Endodermal cell (in vitro differentiated cells): Measurements from ENCODE around the gene TMTC4. TPM values are rescaled to one million over a fixed set of nuclear protein-coding genes. Genes with fewer than 3 reads are reported as not detected.
A peak's percentile ranks its signal among the peaks of the same experiment; 100 is the strongest.

Experiments
- DNase-seq: peaks from one replicate; pipeline ENCODE4 v3.0.0-alpha.2; 2017
- H3K27ac ChIP-seq: 2 replicates; pipeline ENCODE4 v1.5.1; 2013; ENCODE audit warnings: mild to moderate bottlenecking, low read depth, low read length, moderate library complexity
- H3K27me3 ChIP-seq: 2 replicates; pipeline ENCODE4 v1.6.1; 2013; ENCODE audit warnings: mild to moderate bottlenecking, low read length, moderate library complexity; ENCODE audit not compliant: insufficient read depth, control insufficient read depth, poor library complexity, severe bottlenecking
- H3K36me3 ChIP-seq: 2 replicates; pipeline ENCODE4 v1.7.0; 2013; ENCODE audit warnings: mild to moderate bottlenecking, low read length, moderate library complexity; ENCODE audit not compliant: control insufficient read depth, insufficient read depth
- H3K4me1 ChIP-seq: one replicate; pipeline ENCODE4 v1.7.0; 2013; ENCODE audit warnings: low read length; ENCODE audit not compliant: control insufficient read depth, insufficient read depth
- H3K4me3 ChIP-seq: 2 replicates; pipeline ENCODE4 v1.5.1; 2013; ENCODE audit warnings: mild to moderate bottlenecking, low read length, moderate library complexity
- H3K9ac ChIP-seq: 2 replicates; pipeline ENCODE4 v1.6.1; 2013; ENCODE audit warnings: mild to moderate bottlenecking, low read length, moderate library complexity; ENCODE audit not compliant: poor library complexity, severe bottlenecking; ENCODE audit errors: extremely low read depth
- H3K9me3 ChIP-seq: 2 replicates; pipeline ENCODE4 v1.6.1; 2013; ENCODE audit warnings: mild to moderate bottlenecking, low read length, moderate library complexity; ENCODE audit not compliant: control insufficient read depth
- H3K27ac Mint-ChIP-seq: 2 replicates; pipeline ENCODE4 v1.8.0; 2020; ENCODE audit warnings: mixed read lengths
- H3K27me3 Mint-ChIP-seq: 2 replicates; pipeline ENCODE4 v1.8.0; 2021; ENCODE audit warnings: mild to moderate bottlenecking, mixed read lengths; ENCODE audit not compliant: insufficient read depth
- H3K36me3 Mint-ChIP-seq: 2 replicates; pipeline ENCODE4 v1.8.0; 2020; ENCODE audit warnings: low read depth, mixed read lengths
- H3K4me1 Mint-ChIP-seq: 2 replicates; pipeline ENCODE4 v1.8.0; 2020; ENCODE audit warnings: mixed read lengths
- H3K4me3 Mint-ChIP-seq: 2 replicates; pipeline ENCODE4 v1.8.0; 2020; ENCODE audit warnings: mild to moderate bottlenecking, moderate library complexity, mixed read lengths
- H3K9me3 Mint-ChIP-seq: 2 replicates; pipeline ENCODE4 v1.8.0; 2020; ENCODE audit warnings: mild to moderate bottlenecking, mixed read lengths
- CTCF ChIP-seq: fragments of 200-600 bp; sonication (generic); conservative IDR thresholded peaks from 2 replicates; pipeline ENCODE4 v1.5.0; 2021; ENCODE audit warnings: antibody characterized with exemption, mild to moderate bottlenecking
- WGBS, 2 experiments: methylation state at CpG; one replicate each; pipeline versions ENCODE4 v1.1.5 to v1.1.7; 2013; ENCODE audit warnings: missing lambda C conversion rate in 2 of 2, mixed read lengths in 1 of 2; ENCODE audit not compliant: insufficient coverage in 1 of 2, insufficient read length in 1 of 2; 5-methylcytosine and 5-hydroxymethylcytosine counted together
- total RNA-seq, 2 donors: library from RNA; stranded (reverse); fragmentation: NEBNext Ultra II Directional in 1 of 2; extraction: Animal tissue kit (Norgen Biotek cat#: 25700) in 1 of 2; gene quantifications; 2 replicates in 1 of 2; 3 replicates in 1 of 2; pipeline ENCODE4 v1.2.1, GENCODE V29; 2021

TMTC4 gene
- total RNA-seq, 2 donors from 2014 or later, result 29.8 to 40.0 TPM

DNA sequence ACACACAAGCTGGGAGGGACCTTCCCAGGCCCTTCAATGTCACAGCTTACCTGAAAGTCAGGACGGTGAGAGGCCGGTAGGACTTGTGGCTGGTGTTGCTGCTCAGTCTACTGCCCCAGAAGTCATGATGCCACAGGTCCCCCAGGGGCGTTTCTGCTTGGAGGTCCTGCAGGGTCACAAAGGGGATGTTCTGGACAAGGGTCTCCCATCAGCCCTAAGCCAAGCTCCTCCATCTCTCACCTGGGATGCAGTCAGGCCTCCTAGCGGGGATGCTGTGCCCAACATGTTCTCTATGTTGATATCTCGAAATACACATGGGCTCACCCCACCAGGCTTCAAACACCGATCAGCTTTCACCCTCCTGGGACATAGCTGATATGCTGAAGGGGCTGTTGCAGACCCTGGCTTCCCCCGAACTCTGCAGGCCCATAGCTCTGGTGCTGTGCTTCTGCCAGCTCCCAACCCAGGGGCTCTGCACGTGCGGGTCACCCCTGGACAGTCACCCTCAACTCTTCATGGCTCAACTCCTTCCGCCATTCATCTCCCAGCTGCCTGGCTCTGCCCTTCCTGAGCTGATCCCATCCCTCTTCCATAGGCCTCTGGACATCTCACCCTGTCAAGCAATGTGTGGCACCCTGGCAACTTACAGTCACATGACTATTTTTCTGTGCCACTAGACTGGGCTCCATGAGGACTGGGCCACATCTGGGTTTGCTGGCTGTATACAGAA lies 10.3 kb downstream of the TMTC4 start:
- no peaks in the 10 kb centered on the region for H3K4me1 ChIP-seq
- no peak overlapping the region for H3K4me3 ChIP-seq
- peaks cover 10% of the 10 kb centered on the region for H3K4me1 Mint-ChIP-seq
- H3K27ac ChIP-seq, result no peak overlapping the region
- peak overlapping the region; percentile 64 for H3K27ac Mint-ChIP-seq
- 92 to 97% methylated on average over 5 to 10 of the region's 10 CpGs for WGBS, 2 experiments
- H3K36me3 Mint-ChIP-seq, result peaks cover 85% of the 10 kb centered on the region
- no peak overlapping the region for H3K9ac ChIP-seq
- H3K4me3 Mint-ChIP-seq, result no peak overlapping the region
- no peak for DNase-seq
- TF ChIP-seq CTCF, result no peak
- peaks cover 69% of the 10 kb centered on the region for H3K36me3 ChIP-seq
- no peaks in the 10 kb centered on the region for H3K27me3 ChIP-seq
- H3K9me3 ChIP-seq, result no peaks in the 10 kb centered on the region
- no peaks in the 10 kb centered on the region for H3K9me3 Mint-ChIP-seq
- H3K27me3 Mint-ChIP-seq, result no peaks in the 10 kb centered on the region

- Mint-ChIP-seq H3K4me3 (no peak overlapping the region), H3K36me3 (peaks cover 72% of the 10 kb centered on the region), H3K27me3 (no peaks in the 10 kb centered on the region), H3K27ac (no peak overlapping the region), H3K9me3 (no peaks in the 10 kb centered on the region), H3K4me1 (peaks cover 1% of the 10 kb centered on the region)
- peaks cover 81% of the 10 kb centered on the region for H3K36me3 ChIP-seq
- H3K4me3 ChIP-seq, result no peak overlapping the region
- WGBS, 2 experiments, result 89 to 91% methylated on average over 20 to 24 of the region's 24 CpGs
- H3K9ac ChIP-seq, result no peak overlapping the region
- H3K27ac ChIP-seq, result no peak overlapping the region
- H3K4me1 ChIP-seq, result no peaks in the 10 kb centered on the region
- H3K9me3 ChIP-seq, result no peaks in the 10 kb centered on the region
- TF ChIP-seq CTCF, result no peak
- no peak for DNase-seq
- H3K27me3 ChIP-seq, result no peaks in the 10 kb centered on the region
Observed at GRCh38 chr13:100662468-100663211, 12.0 kb downstream of the TMTC4 start.

DNA sequence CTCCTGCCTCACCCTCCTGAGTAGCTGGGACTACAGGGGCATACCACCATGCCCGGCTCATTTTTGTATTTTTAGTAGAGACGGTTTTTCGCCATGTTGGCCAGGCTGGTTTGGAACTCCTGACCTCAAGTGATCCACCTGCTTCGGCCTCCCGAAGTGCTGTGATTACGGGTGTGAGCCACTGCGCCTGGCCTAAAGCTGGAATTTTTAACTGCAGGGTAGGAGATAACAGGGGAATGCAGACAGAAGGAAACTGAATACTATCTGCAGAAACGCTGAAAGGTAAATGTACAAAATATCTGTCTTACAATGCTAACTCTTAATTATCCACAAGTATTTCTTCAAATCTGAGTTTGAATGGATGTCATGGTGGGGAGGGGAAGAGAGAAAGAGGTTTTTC lies 13.8 kb downstream of the TMTC4 start:
- Mint-ChIP-seq H3K9me3 (no peaks in the 10 kb centered on the region), H3K36me3 (peaks cover 67% of the 10 kb centered on the region), H3K27ac (no peak overlapping the region), H3K4me1 (peaks cover 1% of the 10 kb centered on the region), H3K27me3 (no peaks in the 10 kb centered on the region), H3K4me3 (no peak overlapping the region)
- no peak for TF ChIP-seq CTCF
- Histone ChIP-seq H3K27me3 (no peaks in the 10 kb centered on the region), H3K4me3 (no peak overlapping the region), H3K4me1 (no peaks in the 10 kb centered on the region), H3K27ac (no peak overlapping the region), H3K9ac (no peak overlapping the region), H3K9me3 (no peaks in the 10 kb centered on the region), H3K36me3 (peaks cover 84% of the 10 kb centered on the region)
- DNase-seq, result no peak
- WGBS, 2 experiments, result 81 to 87% methylated on average over 3 to 8 of the region's 8 CpGs
